ENCODE results near the gene SEPTIN7. TPM values are rescaled to one million over a fixed set of nuclear protein-coding genes. Genes with fewer than 3 reads are reported as not detected.

Gene SEPTIN7
- total RNA-seq, 4 donors from 2014 or later: 141 to 319 (median 186) TPM

GRCh38 chr7:35839860-35840854, 39.3 kb downstream of the SEPTIN7 start:
- TF ChIP-seq CTCF (IDR thresholded peaks at IDR 0.05; ENCODE audit: low read depth): no peak

- no peak for TF ChIP-seq CTCF (IDR thresholded peaks at IDR 0.05; ENCODE audit: low read depth)
These were observed 46.1 kb downstream of the SEPTIN7 start for GRCh38 chr7:35846816-35847412.

GRCh38 chr7:35848725-35849124, 47.9 kb downstream of the SEPTIN7 start:
- no peak for TF ChIP-seq CTCF (IDR thresholded peaks at IDR 0.05; ENCODE audit: low read depth)

- no peak for TF ChIP-seq CTCF (IDR thresholded peaks at IDR 0.05; ENCODE audit: low read depth)
These were observed 48.4 kb downstream of the SEPTIN7 start for GRCh38 chr7:35849158-35849831.

GRCh38 chr7:35849954-35850353, 49.1 kb downstream of the SEPTIN7 start:
- TF ChIP-seq CTCF (IDR thresholded peaks at IDR 0.05; ENCODE audit: low read depth): no peak

Other genes starting within 250 kb of the SEPTIN7 start
- 10 to 100 TPM; 28.7 to 38.2 (median 30.9) TPM for gene HERPUD2, start 105.9 kb upstream of the SEPTIN7 start, total RNA-seq